HepG2 (cell line): ENCODE measurements around the gene AAMP. TPM values are rescaled to one million over a fixed set of nuclear protein-coding genes. Genes with fewer than 3 reads are reported as not detected.

Source experiments
- ATAC-seq: fragments of 200-7000 bp; cut with Tn5 transposase; 3 replicates; pipeline ENCODE4 v1.9.1; 2020; ENCODE audit warnings: mild to moderate bottlenecking, moderate library complexity
- BruUV-seq: library from RNA; stranded (reverse); fragments of 400-500 nt; replicated peaks from 2 replicates; lab custom pipeline; 2021; lab: Mats Ljungman, UMichigan
- CTCF ChIA-PET: fragments of 300-600 bp; formaldehyde crosslinking; extraction: SDS; loops from one replicate; lab custom pipeline; 2021; ENCODE audit warnings: low total read pairs, inconsistent platforms, low intra/inter-chr PET ratio; lab: Yijun Ruan, JAX
- POLR2A ChIA-PET: fragments of 350-600 bp; sonication (Branson Sonifier 250); formaldehyde crosslinking; loops from one replicate; lab custom pipeline; 2020; ENCODE audit warnings: antibody characterized with exemption, inconsistent platforms; lab: Yijun Ruan, JAX
- DNase-seq: peaks from one replicate; pipeline ENCODE4 v3.0.0-alpha.2; 2015; ENCODE audit warnings: low spot score
- FAIRE-seq: peaks from 3 replicates; lab custom pipeline; 2011; peaks lifted over from hg19 to GRCh38; lab: Jason Lieb, UNC
- H2AFZ ChIP-seq: one replicate; pipeline ENCODE4 v1.6.1; 2011; ENCODE audit warnings: low read length, inconsistent platforms
- H3K27ac ChIP-seq: fragments of 300-600 bp; 3 replicates; pipeline ENCODE4 v1.8.0; 2011; ENCODE audit warnings: mixed run types, mild to moderate bottlenecking, mixed read lengths, low read length, inconsistent platforms; ENCODE audit not compliant: insufficient read depth; ENCODE audit errors: extremely low read length
- H3K27me3 ChIP-seq, 2 experiments: fragments of 200-600 bp in 1 of 2; 2 replicates in 1 of 2; 3 replicates in 1 of 2; pipeline versions ENCODE4 v1.6.0 to v1.8.0; 2011; ENCODE audit warnings: low read length in 2 of 2, mild to moderate bottlenecking in 2 of 2, moderate library complexity in 2 of 2, inconsistent platforms in 1 of 2; ENCODE audit not compliant: insufficient read depth in 2 of 2, control insufficient read depth in 1 of 2
- H3K36me3 ChIP-seq, 2 experiments: fragments of 200-600 bp in 1 of 2; replicated peaks in 1 of 2; 2 replicates in 1 of 2; 3 replicates in 1 of 2; pipeline versions ENCODE4 v1.5.1 to v1.8.0; 2011; ENCODE audit warnings: low read length in 2 of 2, inconsistent platforms in 1 of 2; ENCODE audit not compliant: insufficient read depth in 2 of 2, control insufficient read depth in 1 of 2
- H3K4me1 ChIP-seq: 2 replicates; pipeline ENCODE4 v1.5.1; 2012; ENCODE audit warnings: low read length, inconsistent platforms; ENCODE audit not compliant: insufficient read depth
- H3K4me2 ChIP-seq: 2 replicates; pipeline ENCODE4 v1.6.0; 2011; ENCODE audit warnings: low read depth, low read length, inconsistent platforms
- H3K4me3 ChIP-seq, 3 experiments: fragments of 200-600 bp in 1 of 3; sonication (generic), shearing (Covaris generic) in 1 of 3; replicated peaks in 1 of 3; 2 replicates each; pipeline ENCODE4 v1.5.1; 2011 to 2016; ENCODE audit warnings: low read length in 3 of 3, inconsistent platforms in 2 of 3, low read depth in 2 of 3, mild to moderate bottlenecking in 2 of 3, control low read depth in 1 of 3, mixed read lengths in 1 of 3; ENCODE audit not compliant: insufficient read depth in 1 of 3
- H3K79me2 ChIP-seq: one replicate; pipeline ENCODE4 v1.6.1; 2011; ENCODE audit warnings: low read length, inconsistent platforms; ENCODE audit not compliant: insufficient read depth
- H3K9ac ChIP-seq: 2 replicates; pipeline ENCODE4 v1.6.0; 2011; ENCODE audit warnings: mild to moderate bottlenecking, low read depth, low read length, inconsistent platforms; ENCODE audit not compliant: insufficient read depth
- H3K9me3 ChIP-seq: 2 replicates; pipeline ENCODE4 v1.5.1; 2012; ENCODE audit warnings: mild to moderate bottlenecking, low read length
- H4K20me1 ChIP-seq: 2 replicates; pipeline ENCODE4 v1.6.0; 2011; ENCODE audit warnings: inconsistent platforms, mild to moderate bottlenecking, low read length, moderate library complexity; ENCODE audit not compliant: insufficient read depth
- ARID4A ChIP-seq: sonication (generic); formaldehyde crosslinking; IDR thresholded peaks from 2 replicates; pipeline ENCODE4 v1.5.0; 2020; ENCODE audit warnings: mild to moderate bottlenecking, missing genetic modification reagents, borderline replicate concordance
- ASH2L ChIP-seq: fragments of 300-600, 200-600 bp; sonication (generic); IDR thresholded peaks from 2 replicates; pipeline ENCODE4 v1.7.0; 2017; ENCODE audit warnings: low read depth, mild to moderate bottlenecking, moderate library complexity, mixed read lengths, low read length; ENCODE audit not compliant: insufficient read length
- FOXP1 ChIP-seq, 2 experiments: fragments of 450-650 bp in 1 of 2; IDR thresholded peaks; 2 replicates each; pipeline ENCODE4 v1.6.1; 2017 to 2018; ENCODE audit warnings: antibody characterized with exemption in 1 of 2
- ISL2 ChIP-seq: sonication (generic); formaldehyde crosslinking; IDR thresholded peaks from 2 replicates; pipeline ENCODE4 v1.5.0; 2020; ENCODE audit warnings: missing genetic modification reagents
- KDM4B ChIP-seq: sonication (generic); formaldehyde crosslinking; IDR thresholded peaks from 2 replicates; pipeline ENCODE4 v1.4.0; 2020; ENCODE audit warnings: missing genetic modification reagents
- NCOR1 ChIP-seq: fragments of 200-600 bp; sonication (generic); IDR thresholded peaks from 2 replicates; pipeline ENCODE4 v1.7.0; 2017; ENCODE audit warnings: antibody characterized with exemption, low read length, borderline replicate concordance
- SMARCE1 ChIP-seq: fragments of 450-650 bp; IDR thresholded peaks from 2 replicates; pipeline ENCODE4 v1.6.1; 2017; ENCODE audit warnings: borderline replicate concordance
- SOX13 ChIP-seq, 3 experiments: fragments of 450-650 bp in 1 of 3; sonication (generic) in 1 of 3; formaldehyde crosslinking in 1 of 3; IDR thresholded peaks in 2 of 3; conservative IDR thresholded peaks in 1 of 3; 2 replicates each; pipeline versions ENCODE4 v1.5.0 to v1.6.1; 2016 to 2020; ENCODE audit warnings: antibody characterized with exemption in 1 of 3, mild to moderate bottlenecking in 1 of 3, missing compliant biosample characterization in 1 of 3, missing genetic modification reagents in 1 of 3, moderate library complexity in 1 of 3
- ZNF12 ChIP-seq: sonication (generic); formaldehyde crosslinking; IDR thresholded peaks from 2 replicates; pipeline ENCODE4 v1.5.0; 2020; ENCODE audit warnings: missing genetic modification reagents
- ZNF333 ChIP-seq: sonication (generic); formaldehyde crosslinking; IDR thresholded peaks from 2 replicates; pipeline ENCODE4 v1.4.0; 2020; ENCODE audit warnings: mild to moderate bottlenecking, missing genetic modification reagents, borderline replicate concordance
- ZNF567 ChIP-seq: sonication (generic); formaldehyde crosslinking; IDR thresholded peaks from 2 replicates; pipeline ENCODE4 v1.8.1; 2023; ENCODE audit warnings: mild to moderate bottlenecking, missing genetic modification reagents, borderline replicate concordance
- ZNF777 ChIP-seq: sonication (generic); formaldehyde crosslinking; IDR thresholded peaks from 2 replicates; pipeline ENCODE4 v1.4.0; 2020; ENCODE audit warnings: missing genetic modification reagents
- WGBS: methylation state at CpG from one replicate; pipeline ENCODE4 v1.1.6; 2017; ENCODE audit warnings: low lambda C conversion rate; 5-methylcytosine and 5-hydroxymethylcytosine counted together
- in situ Hi-C: cut with HindIII; loops from 2 replicates; pipeline ENCODE4 v1.10.0; 2017; ENCODE audit warnings: low pct_unique_long_range_greater_than_20kb; ENCODE audit not compliant: extremely low pct_ligation_motif_present
- intact Hi-C: fragments of 100-400 bp; cut with micrococcal nuclease; formaldehyde crosslinking; loops from one replicate; pipeline ENCODE4 v1.10.0; 2022; ENCODE audit not compliant: unreplicated experiment
- polyA plus RNA-seq, 8 experiments: library from polyadenylated mRNA; depleted of rRNA in 3 of 8; stranded (reverse) in 7 of 8; unstranded in 1 of 8; fragments of >200 nt; fragmentation: Illumina TruSeq in 4 of 8; extraction: Trizol in 4 of 8; gene quantifications; 2 replicates each; pipeline versions ENCODE4 v1.2.1 to v1.2.3, GENCODE V29; 2011 to 2016; ENCODE audit warnings: low read depth in 4 of 8, missing spikeins in 1 of 8, mixed read lengths in 1 of 8; ENCODE audit not compliant: insufficient read depth in 1 of 8
- total RNA-seq, 5 experiments: library from RNA; depleted of rRNA; stranded (reverse); fragments of >200 nt; fragmentation: Illumina TruSeq; extraction: Trizol; gene quantifications; 2 replicates each; pipeline ENCODE4 v1.2.3, GENCODE V29; 2016; ENCODE audit warnings: low read depth in 1 of 5
- TF ChIP-seq, protein P1 (sequence below): sonication (generic); formaldehyde crosslinking; IDR thresholded peaks from 2 replicates; pipeline ENCODE4 v1.5.1; 2020; ENCODE audit warnings: mild to moderate bottlenecking, moderate library complexity, missing genetic modification reagents
- TF ChIP-seq, protein P2 (sequence below): fragments of 450-650 bp; IDR thresholded peaks from 2 replicates; pipeline ENCODE4 v1.6.1; 2016

Gene AAMP
- total and polyA plus RNA-seq, 2 of the 13 experiments (the other 11 are each of a cell fraction or from before 2014, with no cell fraction given) = 110 to 186 TPM

GRCh38 chr2:218293715-218294429 lies 23.9 kb upstream of the AAMP start:
- whole genome bisulfite sequencing = 34% methylated on average over 5 of the region's 5 CpGs
- H3K9ac ChIP-seq = peak overlapping the region; percentile 33; the same call in 1 of the 2 replicates
- no peak for TF ChIP-seq ASH2L
- TF ChIP-seq ZNF777 (CRISPR knock-in tag) = 0 out of 2 replicates have a peak, but pooled peaks have one; percentile 3
- no peak for TF ChIP-seq NCOR1
- TF ChIP-seq ZNF333 (CRISPR knock-in tag) = no peak
- TF ChIP-seq SOX13 (IDR thresholded peaks at IDR 0.05) = 0 out of 2 replicates have a peak, but pooled peaks have one; percentile 2
- no peak for TF ChIP-seq SOX13 (CRISPR knock-in tag; conservative IDR thresholded peaks at IDR 0.05 in 1 of 2, IDR thresholded peaks at IDR 0.05 in 1 of 2)
- TF ChIP-seq ARID4A = 0 out of 2 replicates have a peak, but pooled peaks have one; percentile 8
- TF ChIP-seq ZNF567 (CRISPR knock-in tag) = no peak
- TF ChIP-seq, protein P1, sequence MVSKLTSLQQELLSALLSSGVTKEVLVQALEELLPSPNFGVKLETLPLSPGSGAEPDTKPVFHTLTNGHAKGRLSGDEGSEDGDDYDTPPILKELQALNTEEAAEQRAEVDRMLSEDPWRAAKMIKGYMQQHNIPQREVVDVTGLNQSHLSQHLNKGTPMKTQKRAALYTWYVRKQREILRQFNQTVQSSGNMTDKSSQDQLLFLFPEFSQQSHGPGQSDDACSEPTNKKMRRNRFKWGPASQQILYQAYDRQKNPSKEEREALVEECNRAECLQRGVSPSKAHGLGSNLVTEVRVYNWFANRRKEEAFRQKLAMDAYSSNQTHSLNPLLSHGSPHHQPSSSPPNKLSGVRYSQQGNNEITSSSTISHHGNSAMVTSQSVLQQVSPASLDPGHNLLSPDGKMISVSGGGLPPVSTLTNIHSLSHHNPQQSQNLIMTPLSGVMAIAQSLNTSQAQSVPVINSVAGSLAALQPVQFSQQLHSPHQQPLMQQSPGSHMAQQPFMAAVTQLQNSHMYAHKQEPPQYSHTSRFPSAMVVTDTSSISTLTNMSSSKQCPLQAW = 0 out of 2 replicates have a peak, but pooled peaks have one; percentile 5
- no peak for TF ChIP-seq SMARCE1
- 0 out of 2 replicates have a peak, but pooled peaks have one; percentile 5 for TF ChIP-seq KDM4B (CRISPR knock-in tag)
- TF ChIP-seq ZNF12 (CRISPR knock-in tag) = peak; percentile 89
- TF ChIP-seq, protein P2, sequence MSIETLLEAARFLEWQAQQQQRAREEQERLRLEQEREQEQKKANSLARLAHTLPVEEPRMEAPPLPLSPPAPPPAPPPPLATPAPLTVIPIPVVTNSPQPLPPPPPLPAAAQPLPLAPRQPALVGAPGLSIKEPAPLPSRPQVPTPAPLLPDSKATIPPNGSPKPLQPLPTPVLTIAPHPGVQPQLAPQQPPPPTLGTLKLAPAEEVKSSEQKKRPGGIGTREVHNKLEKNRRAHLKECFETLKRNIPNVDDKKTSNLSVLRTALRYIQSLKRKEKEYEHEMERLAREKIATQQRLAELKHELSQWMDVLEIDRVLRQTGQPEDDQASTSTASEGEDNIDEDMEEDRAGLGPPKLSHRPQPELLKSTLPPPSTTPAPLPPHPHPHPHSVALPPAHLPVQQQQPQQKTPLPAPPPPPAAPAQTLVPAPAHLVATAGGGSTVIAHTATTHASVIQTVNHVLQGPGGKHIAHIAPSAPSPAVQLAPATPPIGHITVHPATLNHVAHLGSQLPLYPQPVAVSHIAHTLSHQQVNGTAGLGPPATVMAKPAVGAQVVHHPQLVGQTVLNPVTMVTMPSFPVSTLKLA = 0 out of 2 replicates have a peak, but pooled peaks have one; percentile 2
- TF ChIP-seq FOXP1 (IDR thresholded peaks at IDR 0.05) = 0 out of 2 replicates have a peak, but pooled peaks have one; percentile 0
- peak; percentile 11; the same call in 1 of the 2 replicates for TF ChIP-seq FOXP1 (CRISPR knock-in tag; IDR thresholded peaks at IDR 0.05)
- 0 out of 2 replicates have a peak, but pooled peaks have one; percentile 7 for TF ChIP-seq ISL2 (CRISPR knock-in tag)

More at GRCh38 chr2:218293715-218294429, 23.9 kb upstream of the AAMP start:
- H3K4me1 ChIP-seq = peaks cover 87% of the 10 kb centered on the region
- intact Hi-C loops = loop anchor here (1.0 to 10.0 kb wide), 6 partner anchors 24 to 271 kb away; partner anchors contain the start of genes AAMP, CATIP, CNOT9 and PNKD
- CTCF ChIA-PET = interaction anchor here (1.6 kb wide), 1 partner anchor 22 kb away, joined by 13 read pairs; no protein-coding TSS in a partner anchor
- FAIRE-seq (no peak), DNase-seq (no peak), ATAC-seq (no peak)
- no peaks in the 10 kb centered on the region for H3K36me3 ChIP-seq
- H3K79me2 ChIP-seq = peaks cover 32% of the 10 kb centered on the region
- no TSS peak for BruUV-seq
- no peaks in the 10 kb centered on the region for H3K9me3 ChIP-seq
- POLR2A ChIA-PET = interaction anchor here (0.7 to 8.5 kb wide), 26 partner anchors 10 to 163 kb away, joined by 3 to 110 read pairs (median 4); partner anchors contain the start of genes AAMP, CATIP, CTDSP1 and PNKD
- no peaks in the 10 kb centered on the region; a peak in 1 of 5 replicates for H3K27me3 ChIP-seq
- in situ Hi-C loops = loop anchor here (5.0 kb wide), 1 partner anchor 103 kb away; the partner anchor contains the start of gene CTDSP1
- H3K27ac ChIP-seq = peak overlapping the region; percentile 88
- no peak overlapping the region for H2AFZ ChIP-seq
- H4K20me1 ChIP-seq = peaks cover 8% of the 10 kb centered on the region; the same call in 1 of the 2 replicates
- H3K4me2 ChIP-seq = peak overlapping the region; percentile 93
- H3K4me3 ChIP-seq = peak overlapping the region in 1 of 3 experiments; percentile 32; a peak in 2 of 6 replicates
